ENCODE results near the gene ISL1.

DNA sequence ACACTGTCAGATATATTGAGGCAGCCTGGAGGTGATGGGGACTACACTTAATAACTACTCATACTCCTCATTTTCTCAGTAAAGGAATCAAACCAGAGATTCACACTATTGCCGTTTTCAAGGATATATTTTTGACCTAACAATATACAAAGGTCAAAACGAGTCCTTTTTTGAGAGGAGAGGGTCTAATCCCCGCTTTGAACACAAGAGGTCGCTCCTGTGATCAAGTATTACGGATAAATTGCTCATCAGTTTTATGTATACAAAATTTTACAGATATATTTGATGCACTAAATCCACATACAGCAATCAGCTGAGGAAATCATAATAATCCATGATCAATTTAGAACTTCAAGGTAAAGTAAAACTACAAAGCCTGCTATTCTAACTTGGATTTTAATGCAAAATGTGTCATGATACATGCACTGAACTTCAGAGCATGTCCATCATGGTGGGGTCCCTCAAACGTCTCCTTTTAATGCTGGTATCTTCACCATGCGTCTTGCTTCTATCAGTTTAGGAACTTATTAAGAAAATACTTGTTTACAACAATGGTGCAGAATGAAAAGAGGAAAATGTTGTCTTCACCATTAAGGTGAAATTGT lies 2.5 kb upstream of the ISL1 start:
- TF ChIP-seq EZH2 (IDR thresholded peaks at IDR 0.05; ENCODE audit: low read depth), result no peak
- TF ChIP-seq, protein P1, sequence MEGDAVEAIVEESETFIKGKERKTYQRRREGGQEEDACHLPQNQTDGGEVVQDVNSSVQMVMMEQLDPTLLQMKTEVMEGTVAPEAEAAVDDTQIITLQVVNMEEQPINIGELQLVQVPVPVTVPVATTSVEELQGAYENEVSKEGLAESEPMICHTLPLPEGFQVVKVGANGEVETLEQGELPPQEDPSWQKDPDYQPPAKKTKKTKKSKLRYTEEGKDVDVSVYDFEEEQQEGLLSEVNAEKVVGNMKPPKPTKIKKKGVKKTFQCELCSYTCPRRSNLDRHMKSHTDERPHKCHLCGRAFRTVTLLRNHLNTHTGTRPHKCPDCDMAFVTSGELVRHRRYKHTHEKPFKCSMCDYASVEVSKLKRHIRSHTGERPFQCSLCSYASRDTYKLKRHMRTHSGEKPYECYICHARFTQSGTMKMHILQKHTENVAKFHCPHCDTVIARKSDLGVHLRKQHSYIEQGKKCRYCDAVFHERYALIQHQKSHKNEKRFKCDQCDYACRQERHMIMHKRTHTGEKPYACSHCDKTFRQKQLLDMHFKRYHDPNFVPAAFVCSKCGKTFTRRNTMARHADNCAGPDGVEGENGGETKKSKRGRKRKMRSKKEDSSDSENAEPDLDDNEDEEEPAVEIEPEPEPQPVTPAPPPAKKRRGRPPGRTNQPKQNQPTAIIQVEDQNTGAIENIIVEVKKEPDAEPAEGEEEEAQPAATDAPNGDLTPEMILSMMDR (conservative IDR thresholded peaks at IDR 0.05), result peak; percentile 74
